HuH-7 (cell line): ENCODE results near the gene AEBP2.
"Not testable (repeated sequence)": the region's sequence is repeated elsewhere in the genome, so short reads cannot be mapped to it uniquely, and the experiment has no call there.

Experiments
- DNase-seq: peaks from one replicate; pipeline ENCODE4 v3.0.0; 2011; ENCODE audit warnings: low spot score

The AEBP2 gene

GRCh38 chr12:19421503-19422282, 17.6 kb upstream of the AEBP2 start:
- DNase-seq = no peak

DNA sequence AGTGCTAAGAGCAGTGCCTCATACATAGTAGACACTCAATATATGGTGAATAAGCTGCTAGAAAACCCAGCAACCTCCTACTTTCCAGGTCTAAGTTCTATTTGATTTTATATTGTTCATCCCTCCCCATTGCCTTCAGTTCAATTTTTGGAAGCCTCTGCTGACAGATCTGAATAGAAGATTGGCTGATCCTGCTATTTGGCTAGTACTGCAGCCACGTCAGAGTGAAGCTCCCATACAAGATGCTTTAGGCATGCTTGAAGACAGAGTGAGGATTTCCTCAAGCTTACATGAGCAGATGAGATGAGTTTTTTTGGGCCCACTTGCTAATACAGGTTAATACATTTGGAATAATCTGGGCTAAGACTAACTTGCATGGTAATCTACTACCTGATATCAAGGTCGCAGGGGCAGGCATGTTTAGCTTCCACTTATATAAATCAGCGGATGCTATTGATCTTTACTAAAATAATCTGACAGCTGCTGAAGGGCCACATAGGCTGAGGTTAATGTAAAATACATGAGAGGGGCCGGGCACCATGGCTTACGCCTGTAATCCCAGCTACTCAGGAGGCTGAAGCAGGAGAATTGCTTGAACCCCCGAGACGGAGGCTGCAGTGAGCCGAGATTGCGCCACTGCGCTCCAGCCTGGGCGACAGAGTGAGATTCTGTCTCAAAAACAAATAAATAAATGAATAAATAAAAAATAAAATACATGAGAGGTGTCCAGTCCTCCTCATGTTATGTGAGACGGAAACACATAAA, 15.9 kb upstream of the AEBP2 start:
- DNase-seq = no peak

- DNase-seq = no peak
Observed at GRCh38 chr12:19428246-19428645, 11.0 kb upstream of the AEBP2 start.

DNA sequence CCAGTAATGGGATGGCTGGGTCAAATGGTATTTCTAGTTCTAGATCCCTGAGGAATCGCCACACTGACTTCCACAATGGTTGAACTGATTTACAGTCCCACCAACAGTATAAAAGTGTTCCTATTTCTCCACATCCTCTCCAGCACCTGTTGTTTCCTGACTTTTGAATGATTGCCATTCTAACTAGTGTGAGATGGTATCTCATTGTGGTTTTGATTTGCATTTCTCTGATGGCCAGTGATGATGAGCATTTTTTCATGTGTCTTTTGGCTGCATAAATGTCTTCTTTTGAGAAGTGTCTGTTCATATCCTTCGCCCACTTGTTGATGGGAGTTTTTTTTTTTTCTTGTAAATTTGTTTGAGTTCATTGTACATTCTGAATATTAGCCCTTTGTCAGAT, 9.8 kb upstream of the AEBP2 start:
- not testable (repeated sequence) for DNase-seq

GRCh38 chr12:19430988-19431387, 8.3 kb upstream of the AEBP2 start:
- DNase-seq = no peak

DNA sequence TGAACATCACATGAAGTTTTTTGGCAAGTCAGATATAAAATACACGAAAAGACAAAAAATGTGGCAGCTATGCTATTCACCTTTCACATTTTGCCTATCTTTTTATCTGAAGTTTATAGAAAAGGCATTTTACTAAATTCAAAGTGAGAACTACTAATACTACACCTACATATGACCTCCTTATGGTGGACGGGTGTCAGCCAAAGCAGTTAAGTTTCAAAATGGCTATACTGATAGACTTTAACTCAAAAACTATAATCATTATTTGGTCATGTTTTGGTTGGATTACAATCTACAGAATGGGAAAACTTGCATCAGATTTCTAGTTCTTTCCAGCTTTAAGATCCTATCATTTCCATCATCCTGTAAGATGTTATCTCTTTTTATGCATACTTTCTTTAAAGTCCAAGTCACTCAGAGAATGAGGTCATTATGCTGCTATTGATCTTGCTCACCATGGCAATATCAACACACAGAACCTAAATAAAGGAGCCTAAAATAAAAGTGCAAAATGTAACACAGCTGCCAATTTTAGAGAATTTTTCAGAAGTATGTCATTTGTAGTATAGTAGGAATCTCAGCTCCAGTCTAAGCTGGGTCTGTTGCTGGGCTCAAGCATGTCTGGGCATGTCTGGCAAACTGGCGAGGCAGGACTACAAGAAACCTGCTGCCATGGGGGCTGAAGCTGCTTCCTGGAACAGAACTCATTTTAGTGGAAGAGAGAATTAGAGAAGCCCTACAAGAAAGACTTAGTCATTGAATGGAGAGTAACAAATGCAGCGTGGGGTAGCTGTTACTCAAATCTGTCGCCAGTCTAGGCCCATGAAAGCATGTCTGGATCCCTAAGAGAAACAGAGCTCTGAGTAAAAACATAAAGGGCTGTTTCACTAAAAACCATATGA, 7.6 kb upstream of the AEBP2 start:
- DNase-seq = no peak

- no peak for DNase-seq
Observed at GRCh38 chr12:19432309-19433170, 6.8 kb upstream of the AEBP2 start.

DNA sequence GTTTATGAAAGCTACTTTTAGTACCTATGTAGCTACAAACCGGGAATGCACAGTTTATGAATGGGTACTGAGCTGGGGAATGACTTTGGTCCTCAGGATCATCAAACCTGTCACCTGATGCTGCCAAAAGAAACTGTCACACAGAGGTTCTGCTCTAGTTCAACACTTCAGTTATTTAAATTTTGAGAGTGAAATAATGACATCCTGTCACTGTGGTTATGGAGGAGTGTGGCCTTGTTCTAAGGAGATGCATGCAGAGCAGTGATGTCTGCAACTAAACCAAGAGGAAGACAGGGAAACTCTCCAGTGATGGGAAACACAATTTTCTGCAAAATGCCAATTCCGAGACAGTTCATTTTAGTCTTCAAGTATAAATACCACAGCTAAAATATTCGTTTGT, 4.8 kb upstream of the AEBP2 start:
- DNase-seq = no peak

GRCh38 chr12:19435831-19436497, 3.3 kb upstream of the AEBP2 start:
- no peak for DNase-seq

- no peak for DNase-seq
Observed at GRCh38 chr12:19436931-19437330, 2.4 kb upstream of the AEBP2 start.

DNA sequence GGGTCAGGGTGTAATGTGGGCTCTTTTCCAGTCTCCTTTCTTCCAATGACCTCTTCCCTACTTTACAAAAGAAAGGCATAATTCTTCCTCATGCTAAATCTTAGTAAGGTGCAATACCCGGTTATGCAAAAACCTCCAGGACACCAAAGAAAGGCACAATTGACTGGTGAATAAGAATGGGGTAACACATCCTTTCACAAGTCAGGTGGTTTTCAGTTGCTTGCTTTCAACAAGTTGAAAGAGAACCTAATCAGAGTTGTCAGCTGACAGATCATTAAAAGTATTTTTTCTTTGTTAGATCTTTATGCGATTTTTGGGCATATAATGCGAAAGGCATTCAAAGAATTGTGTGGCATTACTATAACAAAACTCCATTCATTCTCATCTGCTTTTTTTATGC, 1.3 kb upstream of the AEBP2 start:
- DNase-seq = no peak

DNA sequence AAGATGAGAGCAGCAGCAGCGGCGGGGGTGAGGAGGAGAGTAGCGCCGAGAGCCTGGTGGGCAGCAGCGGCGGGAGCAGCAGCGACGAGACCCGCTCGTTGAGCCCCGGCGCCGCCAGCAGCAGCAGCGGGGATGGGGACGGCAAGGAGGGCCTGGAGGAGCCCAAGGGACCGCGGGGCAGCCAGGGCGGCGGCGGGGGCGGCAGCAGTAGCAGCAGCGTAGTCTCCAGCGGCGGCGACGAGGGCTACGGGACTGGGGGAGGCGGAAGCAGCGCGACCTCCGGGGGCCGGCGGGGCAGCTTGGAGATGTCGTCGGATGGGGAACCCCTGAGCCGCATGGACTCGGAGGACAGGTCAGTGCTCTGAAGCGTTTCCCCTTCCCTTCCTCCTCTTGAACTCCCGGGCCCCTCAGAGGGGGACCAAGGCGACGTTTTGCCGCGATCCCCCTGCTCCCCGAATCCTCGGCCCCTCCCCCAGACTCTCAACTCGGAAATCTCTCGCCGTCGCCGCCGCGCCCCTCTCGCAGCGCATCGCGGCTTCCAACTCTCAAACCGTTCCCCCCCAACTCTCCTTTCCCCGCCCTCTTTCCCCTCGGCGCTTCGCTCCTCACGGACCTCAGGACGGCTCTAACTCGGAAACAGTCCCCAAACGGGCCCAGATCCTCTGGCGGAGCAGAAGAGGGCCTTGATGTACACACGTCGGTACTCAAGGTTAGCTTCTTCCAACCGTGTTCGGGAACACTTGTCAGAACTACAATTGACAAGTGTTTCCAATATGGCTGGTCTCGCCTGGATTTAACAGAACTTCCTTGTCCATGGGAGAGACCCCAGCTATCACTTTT, 947 bp downstream of the AEBP2 start:
- peak; percentile 45 for DNase-seq

DNA sequence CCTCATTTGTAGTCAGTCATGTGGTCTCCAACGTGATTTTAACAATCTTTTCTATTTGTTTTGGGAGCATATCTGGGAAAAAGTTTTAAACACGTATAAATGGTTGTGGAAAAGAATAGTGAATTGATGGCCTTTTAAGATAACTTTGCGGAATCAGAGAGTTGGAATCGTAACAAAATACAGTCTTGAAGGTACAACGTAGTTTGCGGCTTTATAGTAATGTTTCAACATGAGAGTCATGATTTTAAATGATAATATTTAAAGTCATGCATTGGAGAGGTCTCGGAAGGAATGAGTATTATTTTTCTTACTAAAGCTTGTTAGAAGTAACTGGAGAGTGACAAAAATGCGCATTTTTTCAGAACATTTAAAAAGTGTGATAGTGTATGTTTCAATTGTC, 1.6 kb downstream of the AEBP2 start:
- DNase-seq = no peak

DNA sequence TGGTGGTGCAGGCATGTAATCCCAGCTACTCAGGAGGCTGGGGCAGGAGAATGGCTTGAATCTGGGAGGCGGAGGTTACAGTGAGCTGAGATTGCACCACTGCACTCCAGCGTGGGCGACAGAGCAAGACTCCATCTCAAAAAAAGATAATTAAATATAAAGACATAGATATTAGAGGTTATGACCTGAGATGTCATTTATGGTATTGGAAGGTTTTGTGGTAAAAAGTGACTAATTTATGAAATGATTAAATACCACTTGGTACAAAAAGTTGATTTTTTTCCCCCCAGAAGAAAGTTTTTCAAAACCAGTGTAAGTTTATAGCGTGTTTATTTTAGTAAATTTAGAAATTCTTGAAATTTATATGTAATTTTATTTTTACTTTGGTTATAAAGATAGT, 4.3 kb downstream of the AEBP2 start:
- DNase-seq = no peak

GRCh38 chr12:19444097-19444496, 4.8 kb downstream of the AEBP2 start:
- DNase-seq = no peak

GRCh38 chr12:19447386-19447785, 8.1 kb downstream of the AEBP2 start:
- no peak for DNase-seq

GRCh38 chr12:19449814-19450213, 10.5 kb downstream of the AEBP2 start:
- DNase-seq = no peak

DNA sequence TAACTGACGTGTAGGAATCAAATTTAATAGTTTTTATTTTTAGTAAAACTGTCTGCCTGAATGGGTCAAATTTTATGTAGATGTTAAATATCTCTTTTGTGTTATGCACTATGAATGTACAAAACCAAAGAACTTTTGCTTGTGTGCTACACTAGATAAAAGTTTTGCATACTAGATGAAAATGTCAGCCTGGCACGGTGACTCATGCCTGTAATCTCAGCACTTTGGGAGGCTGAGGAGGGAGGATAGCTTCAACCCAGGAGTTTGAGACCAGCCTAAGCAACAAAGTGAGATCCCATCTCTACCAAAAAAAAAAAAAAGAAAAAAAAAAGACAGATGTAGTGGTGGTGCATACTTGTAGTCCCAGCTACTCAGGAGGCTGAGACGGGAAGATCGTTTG, 11.1 kb downstream of the AEBP2 start:
- no peak for DNase-seq

DNA sequence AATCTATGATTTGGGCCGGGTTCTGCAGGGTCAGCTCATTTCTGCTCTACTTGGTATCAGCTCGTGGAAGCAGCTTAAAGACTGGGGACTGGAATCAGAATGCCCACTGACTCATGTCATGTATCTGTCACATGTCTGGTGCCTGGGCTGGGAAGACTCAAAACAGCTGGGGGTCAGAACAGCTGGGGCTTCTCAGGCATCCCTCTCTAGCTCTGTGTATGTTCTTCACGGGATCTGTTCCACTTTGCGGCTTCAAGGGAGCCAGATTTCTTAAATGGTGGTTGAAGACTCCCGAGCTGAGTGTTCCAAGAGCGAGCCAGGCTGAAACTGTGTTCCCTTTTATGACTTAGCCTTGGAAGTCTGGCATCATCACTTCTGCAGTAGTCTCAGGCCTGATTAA, 11.9 kb downstream of the AEBP2 start:
- no peak for DNase-seq

GRCh38 chr12:19453961-19454360, 14.7 kb downstream of the AEBP2 start:
- DNase-seq = no peak
